GM21423 (cell line): ENCODE data around the gene CENPB.
A peak's percentile ranks its signal among the peaks of the same experiment; 100 is the strongest.
"Not testable (repeated sequence)": the region's sequence is repeated elsewhere in the genome, so short reads cannot be mapped to it uniquely, and the experiment has no call there.

Source experiments
- ATAC-seq: cut with Tn5 transposase; IDR thresholded peaks from one replicate; pipeline ENCODE4 v1.9.1; 2021; ENCODE audit warnings: mild to moderate bottlenecking, moderate library complexity; ENCODE audit not compliant: unreplicated experiment

The CENPB gene

GRCh38 chr20:3789201-3789600 is 2.7 kb upstream of the CENPB start:
- not testable (repeated sequence) for ATAC-seq

- ATAC-seq, result no peak
Observed at GRCh38 chr20:3788685-3789155, 2.2 kb upstream of the CENPB start.

- ATAC-seq, result no peak
Observed at GRCh38 chr20:3787324-3788014, 929 bp upstream of the CENPB start.

- peak; percentile 11 for ATAC-seq
Observed at GRCh38 chr20:3786126-3786484, 435 bp downstream of the CENPB start.

- no peak for ATAC-seq
Observed at GRCh38 chr20:3785240-3786125, 1.1 kb downstream of the CENPB start.

- no peak for ATAC-seq
Observed at GRCh38 chr20:3784863-3785239, 1.7 kb downstream of the CENPB start.

- no peak for ATAC-seq
Observed at GRCh38 chr20:3784216-3784853, 2.2 kb downstream of the CENPB start.

GRCh38 chr20:3783511-3784195 is 2.9 kb downstream of the CENPB start:
- ATAC-seq, result no peak

- no peak for ATAC-seq
Observed at GRCh38 chr20:3783068-3783489, 3.5 kb downstream of the CENPB start.

GRCh38 chr20:3782597-3782996 is 3.9 kb downstream of the CENPB start:
- ATAC-seq, result no peak

GRCh38 chr20:3781153-3781910 is 5.2 kb downstream of the CENPB start, which contains the start of gene SPEF1:
TSS of gene SPEF1 (minus strand) at chr20:3781448. CDS start at chr20:3781287, 161 bp downstream.
- no peak for ATAC-seq

GRCh38 chr20:3778976-3779375 is 7.6 kb downstream of the CENPB start:
- ATAC-seq, result no peak

GRCh38 chr20:3777716-3778629 is 8.6 kb downstream of the CENPB start:
- no peak for ATAC-seq

GRCh38 chr20:3777381-3777715 is 9.2 kb downstream of the CENPB start:
- ATAC-seq, result no peak

- no peak for ATAC-seq
Observed at GRCh38 chr20:3775457-3776108, 11.0 kb downstream of the CENPB start.

GRCh38 chr20:3771552-3772058 is 14.9 kb downstream of the CENPB start:
- no peak for ATAC-seq

- ATAC-seq, result peak; percentile 42
Observed at GRCh38 chr20:3768342-3769130, 18.0 kb downstream of the CENPB start.
